PFSK-1 (cell line): Measurements from ENCODE around the gene TRIM23.

Experiments
- FOXP2 ChIP-seq: optimal IDR thresholded peaks from 2 replicates; pipeline ENCODE3; 2011; ENCODE audit warnings: borderline replicate concordance, control low read depth, inconsistent platforms; ENCODE audit not compliant: insufficient read depth; ENCODE audit errors: extremely low read length, extremely low read depth
- POLR2AphosphoS5 ChIP-seq: IDR thresholded peaks from 2 replicates; pipeline ENCODE4 v1.6.1; 2012; ENCODE audit warnings: low read depth, mild to moderate bottlenecking, control low read depth, low read length, moderate library complexity
- REST ChIP-seq, 2 experiments: IDR thresholded peaks; 2 replicates each; pipeline versions ENCODE4 v1.6.1 to v1.8.0; 2011 to 2012; ENCODE audit warnings: low read depth in 2 of 2, low read length in 2 of 2, control low read depth in 1 of 2, inconsistent platforms in 1 of 2, mild to moderate bottlenecking in 1 of 2, moderate library complexity in 1 of 2; ENCODE audit not compliant: insufficient read depth in 1 of 2
- SIN3A ChIP-seq: IDR thresholded peaks from 2 replicates; pipeline ENCODE4 v1.6.1; 2012; ENCODE audit warnings: mild to moderate bottlenecking, low read length, moderate library complexity, borderline replicate concordance; ENCODE audit not compliant: insufficient read depth
- TAF1 ChIP-seq: IDR thresholded peaks from 2 replicates; pipeline ENCODE4 v1.6.1; 2012; ENCODE audit warnings: low read length, control low read depth, borderline replicate concordance; ENCODE audit not compliant: insufficient read depth

TRIM23 gene

DNA sequence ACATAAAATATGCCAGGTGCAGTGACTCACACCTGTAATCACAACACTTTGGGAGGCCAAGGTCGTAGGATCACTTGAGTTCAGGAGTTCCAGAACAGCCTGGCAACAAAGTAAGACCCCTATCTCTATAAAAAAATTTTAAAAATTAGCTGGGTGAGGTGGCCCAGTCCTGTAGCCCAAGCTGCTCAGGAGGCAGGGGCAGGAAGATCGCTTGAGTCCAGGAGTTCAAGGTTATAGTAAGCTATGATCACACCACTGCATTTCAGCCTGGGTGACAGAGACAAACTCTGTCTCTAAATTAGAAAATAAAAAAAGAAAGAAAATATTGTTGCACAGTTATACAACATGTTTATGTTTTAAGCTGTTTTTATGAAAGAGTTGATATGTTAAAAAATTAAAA, 68.0 kb downstream of the TRIM23 start:
- TF ChIP-seq TAF1: no peak
- TF ChIP-seq POLR2AphosphoS5: no peak
- TF ChIP-seq SIN3A: no peak
- TF ChIP-seq REST (IDR thresholded peaks at IDR 0.05; ENCODE audit: insufficient read depth in 1 of 2, low read depth in 2 of 2, low read length in 2 of 2): no peak
- TF ChIP-seq FOXP2: no peak

DNA sequence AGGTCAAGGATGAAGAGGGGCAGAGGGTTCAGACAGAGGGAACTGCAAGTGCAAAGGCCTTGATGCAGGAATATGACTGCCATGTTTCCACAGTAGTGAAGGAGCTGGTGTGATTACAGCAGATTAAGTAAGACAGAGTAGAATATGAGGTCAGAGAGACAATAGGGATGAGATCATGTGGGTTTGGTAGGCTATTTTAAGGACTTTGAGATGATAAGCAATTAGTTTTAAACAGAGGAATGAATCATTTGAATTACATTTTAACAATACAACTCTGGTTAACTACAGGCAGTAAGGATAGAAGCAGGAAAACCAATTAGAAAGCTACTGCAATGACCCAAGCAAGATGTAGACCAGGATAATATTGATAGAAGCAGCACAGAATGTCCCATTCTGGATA, 68.8 kb downstream of the TRIM23 start:
- TF ChIP-seq POLR2AphosphoS5 (no peak), SIN3A (no peak), REST (IDR thresholded peaks at IDR 0.05; ENCODE audit: insufficient read depth in 1 of 2, low read depth in 2 of 2, low read length in 2 of 2) (no peak), TAF1 (no peak), FOXP2 (no peak)

DNA sequence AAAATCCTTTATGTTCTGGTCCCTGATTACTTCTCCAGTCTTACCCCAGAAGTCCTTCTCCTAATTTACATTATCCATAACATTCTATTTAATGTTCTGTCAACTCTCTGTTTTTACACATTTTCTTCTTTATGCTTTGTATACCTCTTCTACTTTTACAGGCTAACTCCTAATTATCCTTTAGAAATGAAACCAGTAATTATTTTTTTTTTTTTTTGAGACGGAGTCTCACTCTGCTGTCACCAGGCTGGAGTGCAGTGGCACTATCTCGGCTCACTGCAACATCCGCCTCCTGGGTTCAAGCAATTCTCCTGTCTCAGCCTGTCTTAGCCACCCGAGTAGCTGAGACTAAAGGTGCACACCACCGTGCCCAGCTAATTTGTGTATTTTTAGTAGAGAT, 70.2 kb downstream of the TRIM23 start:
- TF ChIP-seq SIN3A: no peak
- TF ChIP-seq TAF1: no peak
- TF ChIP-seq REST (IDR thresholded peaks at IDR 0.05; ENCODE audit: insufficient read depth in 1 of 2, low read depth in 2 of 2, low read length in 2 of 2): no peak
- no peak for TF ChIP-seq POLR2AphosphoS5
- TF ChIP-seq FOXP2: no peak

DNA sequence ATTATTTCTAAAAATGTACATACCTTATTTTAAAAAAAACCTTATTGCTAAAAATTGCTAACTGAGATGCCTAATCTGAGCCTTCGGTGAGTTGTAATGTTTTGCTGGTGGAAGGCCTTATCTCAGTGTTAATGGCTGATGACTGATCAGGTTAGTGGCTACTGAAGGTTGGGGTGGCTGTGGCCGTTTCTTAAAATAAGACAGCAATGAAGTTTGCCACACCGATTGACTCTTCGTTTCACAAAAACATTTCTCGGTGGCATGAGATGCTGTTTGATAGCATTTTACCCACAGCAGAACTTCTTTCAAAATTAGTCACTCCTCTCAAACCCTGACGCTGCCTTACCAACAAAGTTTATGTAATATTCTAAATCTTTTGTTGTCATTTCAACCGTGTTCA, 75.9 kb downstream of the TRIM23 start:
- TF ChIP-seq TAF1: no peak

- TF ChIP-seq POLR2AphosphoS5: no peak
- TF ChIP-seq SIN3A: no peak
- TF ChIP-seq TAF1: no peak
- TF ChIP-seq REST (IDR thresholded peaks at IDR 0.05; ENCODE audit: insufficient read depth in 1 of 2, low read depth in 2 of 2, low read length in 2 of 2): no peak
- TF ChIP-seq FOXP2: no peak
Observed at GRCh38 chr5:65546141-65546540, 78.0 kb downstream of the TRIM23 start.
